ENCODE results near the gene IL22RA1.
A peak's percentile ranks its signal among the peaks of the same experiment; 100 is the strongest.

Gene IL22RA1

GRCh38 chr1:24096739-24097103 is 46.2 kb downstream of the IL22RA1 start:
- no peak overlapping the region for H3K4me3 ChIP-seq (ENCODE audit: low read depth, low read length)
- no peaks in the 10 kb centered on the region for H3K27me3 ChIP-seq (replicated peaks)
- no peak overlapping the region for H3K27ac ChIP-seq
- H3K36me3 ChIP-seq (replicated peaks): no peaks in the 10 kb centered on the region
- DNase-seq: no peak
- no peak for TF ChIP-seq CTCF (IDR thresholded peaks at IDR 0.05; ENCODE audit: low read depth, low read length, missing control alignments)
- in situ Hi-C loops (cut with HindIII; ENCODE audit: low pct_ligation_motif_present, low sequenced_read_pairs): no loop called here

- no peak for TF ChIP-seq CTCF (IDR thresholded peaks at IDR 0.05; ENCODE audit: low read depth, low read length, missing control alignments)
- in situ Hi-C loops (cut with HindIII; ENCODE audit: low pct_ligation_motif_present, low sequenced_read_pairs): no loop called here
- Histone ChIP-seq H3K27me3 (replicated peaks) (no peaks in the 10 kb centered on the region), H3K27ac (no peak overlapping the region), H3K4me3 (ENCODE audit: low read depth, low read length) (no peak overlapping the region), H3K36me3 (replicated peaks) (no peaks in the 10 kb centered on the region)
- no peak for DNase-seq
Observed at GRCh38 chr1:24096009-24096738, 46.8 kb downstream of the IL22RA1 start.

- in situ Hi-C loops (cut with HindIII; ENCODE audit: low pct_ligation_motif_present, low sequenced_read_pairs): no loop called here
- TF ChIP-seq CTCF (IDR thresholded peaks at IDR 0.05; ENCODE audit: low read depth, low read length, missing control alignments): no peak
Observed at GRCh38 chr1:24095140-24095859, 47.6 kb downstream of the IL22RA1 start.

GRCh38 chr1:24094554-24094953 is 48.4 kb downstream of the IL22RA1 start:
- DNase-seq: no peak
- TF ChIP-seq CTCF (IDR thresholded peaks at IDR 0.05; ENCODE audit: low read depth, low read length, missing control alignments): peak; percentile 12
- Histone ChIP-seq H3K36me3 (replicated peaks) (no peaks in the 10 kb centered on the region), H3K4me3 (ENCODE audit: low read depth, low read length) (no peak overlapping the region), H3K27ac (no peak overlapping the region), H3K27me3 (replicated peaks) (no peaks in the 10 kb centered on the region)
- in situ Hi-C loops (cut with HindIII; ENCODE audit: low pct_ligation_motif_present, low sequenced_read_pairs): no loop called here

More at GRCh38 chr1:24095140-24095859, 47.6 kb downstream of the IL22RA1 start:
- Histone ChIP-seq H3K36me3 (replicated peaks) (no peaks in the 10 kb centered on the region), H3K4me3 (ENCODE audit: low read depth, low read length) (no peak overlapping the region), H3K27me3 (replicated peaks) (no peaks in the 10 kb centered on the region), H3K27ac (no peak overlapping the region)
- DNase-seq: no peak

- no peak for TF ChIP-seq CTCF (IDR thresholded peaks at IDR 0.05; ENCODE audit: low read depth, low read length, missing control alignments)
- Histone ChIP-seq H3K27ac (no peak overlapping the region), H3K4me3 (ENCODE audit: low read depth, low read length) (no peak overlapping the region), H3K27me3 (replicated peaks) (no peaks in the 10 kb centered on the region), H3K36me3 (replicated peaks) (no peaks in the 10 kb centered on the region)
- in situ Hi-C loops (cut with HindIII; ENCODE audit: low pct_ligation_motif_present, low sequenced_read_pairs): no loop called here
- no peak for DNase-seq
Observed at GRCh38 chr1:24093732-24094131, 49.2 kb downstream of the IL22RA1 start.

All from brain microvascular endothelial cell (primary cell).